HCT116 (cell line): ENCODE data around the gene LCP1.

ENCODE experiments used
- EGR1 ChIP-seq: IDR thresholded peaks from 2 replicates; pipeline ENCODE4 v1.6.1; 2012; ENCODE audit warnings: low read depth
- EZH2 ChIP-seq: fragments of 200-600 bp; sonication (generic); IDR thresholded peaks from 2 replicates; pipeline ENCODE4 v1.6.1; 2017; ENCODE audit warnings: antibody characterized with exemption, mixed run types
- POLR2A ChIP-seq: IDR thresholded peaks from 2 replicates; pipeline ENCODE4 v1.7.0; 2011; ENCODE audit warnings: borderline replicate concordance; ENCODE audit not compliant: insufficient read depth, insufficient read length; ENCODE audit errors: extremely low read depth
- POLR2AphosphoS5 ChIP-seq: IDR thresholded peaks from 2 replicates; pipeline ENCODE4 v1.6.1; 2011; ENCODE audit warnings: mild to moderate bottlenecking, low read depth, low read length, moderate library complexity
- RAD21 ChIP-seq: IDR thresholded peaks from 2 replicates; pipeline ENCODE4 v1.6.1; 2012; ENCODE audit warnings: low read depth, mild to moderate bottlenecking
- SIN3A ChIP-seq: IDR thresholded peaks from 2 replicates; pipeline ENCODE4 v1.6.1; 2012; ENCODE audit warnings: low read depth
- YY1 ChIP-seq: IDR thresholded peaks from 2 replicates; pipeline ENCODE4 v1.6.1; 2011; ENCODE audit warnings: low read length, low read depth, moderate library complexity, mild to moderate bottlenecking; ENCODE audit not compliant: insufficient replicate concordance; ENCODE audit errors: extremely low read depth
- ZFX ChIP-seq: fragments of 450-650 bp; IDR thresholded peaks from 2 replicates; pipeline ENCODE4 v1.6.1; 2017

- no peak for TF ChIP-seq POLR2A
- no peak for TF ChIP-seq RAD21
- TF ChIP-seq YY1 = no peak
- no peak for TF ChIP-seq POLR2AphosphoS5
- no peak for TF ChIP-seq ZFX
- TF ChIP-seq SIN3A = no peak
- TF ChIP-seq EZH2 = no peak
- TF ChIP-seq EGR1 = no peak
Measured at GRCh38 chr13:46149272-46150133, 32.5 kb downstream of the LCP1 start.
